ENCODE data around the gene VPS33A.

GRCh38 chr12:122311696-122312095 is 45.4 kb upstream of the VPS33A start:
- TF ChIP-seq CTCF (IDR thresholded peaks at IDR 0.05; ENCODE audit: low read length) (no peak), EZH2 (IDR thresholded peaks at IDR 0.05; ENCODE audit: borderline replicate concordance, low read length) (no peak)
